Astrocyte (in vitro differentiated cells and primary cell): Measurements from ENCODE around the gene PYGO2. TPM values are rescaled to one million over a fixed set of nuclear protein-coding genes. Genes with fewer than 3 reads are reported as not detected.

Source experiments
- DNase-seq: peaks from one replicate; pipeline ENCODE4 v3.0.0-alpha.2; 2010; ENCODE audit warnings: low read depth
- FAIRE-seq: peaks from 2 replicates; lab custom pipeline; 2011; peaks lifted over from hg19 to GRCh38; lab: Jason Lieb, UNC
- H2AFZ ChIP-seq: 2 replicates; pipeline ENCODE4 v1.6.0; 2012; ENCODE audit warnings: low read depth, low read length, inconsistent platforms
- H3K27ac ChIP-seq: 2 replicates; pipeline ENCODE4 v1.5.1; 2011; ENCODE audit warnings: low read depth, low read length, inconsistent platforms
- H3K27me3 ChIP-seq: 2 replicates; pipeline ENCODE4 v1.6.0; 2011; ENCODE audit warnings: low read length, inconsistent platforms; ENCODE audit not compliant: insufficient read depth
- H3K36me3 ChIP-seq: 2 replicates; pipeline ENCODE4 v1.5.1; 2011; ENCODE audit warnings: low read length, inconsistent platforms; ENCODE audit not compliant: insufficient read depth
- H3K4me1 ChIP-seq: 2 replicates; pipeline ENCODE4 v1.5.1; 2011; ENCODE audit warnings: low read length, inconsistent platforms; ENCODE audit not compliant: insufficient read depth
- H3K4me2 ChIP-seq: 2 replicates; pipeline ENCODE4 v1.6.0; 2012; ENCODE audit warnings: low read length, inconsistent platforms
- H3K4me3 ChIP-seq: 2 replicates; pipeline ENCODE4 v1.5.1; 2011; ENCODE audit warnings: low read depth, mild to moderate bottlenecking, low read length, inconsistent platforms; ENCODE audit not compliant: insufficient read depth
- H3K79me2 ChIP-seq: 2 replicates; pipeline ENCODE4 v1.6.0; 2012; ENCODE audit warnings: mild to moderate bottlenecking, low read length, inconsistent platforms; ENCODE audit not compliant: insufficient read depth
- H3K9ac ChIP-seq: 2 replicates; pipeline ENCODE4 v1.6.0; 2012; ENCODE audit warnings: mild to moderate bottlenecking, low read length, inconsistent platforms
- H3K9me3 ChIP-seq: 2 replicates; pipeline ENCODE4 v1.5.1; 2012; ENCODE audit warnings: low read depth, mild to moderate bottlenecking, low read length, inconsistent platforms; ENCODE audit not compliant: insufficient read depth
- H4K20me1 ChIP-seq: 2 replicates; pipeline ENCODE4 v1.6.0; 2012; ENCODE audit warnings: low read length, inconsistent platforms; ENCODE audit not compliant: insufficient read depth
- H3K27ac Mint-ChIP-seq: one replicate; pipeline ENCODE4 v1.8.0; 2021; ENCODE audit warnings: mild to moderate bottlenecking, mixed read lengths; ENCODE audit not compliant: unreplicated experiment
- H3K27me3 Mint-ChIP-seq: one replicate; pipeline ENCODE4 v1.8.0; 2021; ENCODE audit warnings: low read depth, mixed read lengths; ENCODE audit not compliant: unreplicated experiment
- H3K36me3 Mint-ChIP-seq: one replicate; pipeline ENCODE4 v1.8.0; 2021; ENCODE audit warnings: low read depth, mixed read lengths; ENCODE audit not compliant: unreplicated experiment
- H3K4me1 Mint-ChIP-seq: one replicate; pipeline ENCODE4 v1.8.0; 2021; ENCODE audit warnings: low read depth, mixed read lengths; ENCODE audit not compliant: unreplicated experiment
- H3K4me3 Mint-ChIP-seq: one replicate; pipeline ENCODE4 v1.8.0; 2021; ENCODE audit warnings: mild to moderate bottlenecking, moderate library complexity, mixed read lengths; ENCODE audit not compliant: unreplicated experiment
- H3K9me3 Mint-ChIP-seq: one replicate; pipeline ENCODE4 v1.8.0; 2021; ENCODE audit warnings: mild to moderate bottlenecking, mixed read lengths; ENCODE audit not compliant: unreplicated experiment
- CTCF ChIP-seq: IDR thresholded peaks from 2 replicates; pipeline ENCODE4 v1.5.1; 2011; ENCODE audit warnings: low read depth, mild to moderate bottlenecking, inconsistent platforms, low read length, moderate library complexity; ENCODE audit not compliant: insufficient read depth
- EZH2 ChIP-seq: IDR thresholded peaks from 2 replicates; pipeline ENCODE4 v1.6.1; 2012; ENCODE audit warnings: mild to moderate bottlenecking, low read length, inconsistent platforms; ENCODE audit not compliant: insufficient read depth
- total RNA-seq: library from RNA; stranded (reverse); gene quantifications from 2 replicates; pipeline ENCODE4 v1.2.1, GENCODE V29; 2021

Gene PYGO2
- total RNA-seq, 1 donor from 2014 or later, result 21.8 TPM

- no peak within 1 kb of the TSS for H3K4me3 ChIP-seq
- H3K27me3 Mint-ChIP-seq, result no peaks in the 10 kb centered on the region
- peaks cover 8% of the 10 kb centered on the region for H3K36me3 ChIP-seq
- no peak for DNase-seq
- peak within 1 kb of the TSS; percentile 84 for H3K27ac Mint-ChIP-seq
- H3K9me3 ChIP-seq, result no peaks in the 10 kb centered on the region
- H3K9ac ChIP-seq, result peak within 1 kb of the TSS; percentile 8
- no peaks in the 10 kb centered on the region for H3K27me3 ChIP-seq
- peaks cover 14% of the 10 kb centered on the region for H3K79me2 ChIP-seq
- peaks cover 22% of the 10 kb centered on the region for H3K4me1 Mint-ChIP-seq
- peaks cover 7% of the 10 kb centered on the region for H3K4me1 ChIP-seq
- no peak for FAIRE-seq
- no peak within 1 kb of the TSS for H3K4me3 Mint-ChIP-seq
- H3K27ac ChIP-seq, result no peak within 1 kb of the TSS
- H3K36me3 Mint-ChIP-seq, result peaks cover 8% of the 10 kb centered on the region
- no peak within 1 kb of the TSS for H3K4me2 ChIP-seq
- no peak for TF ChIP-seq EZH2
- no peak for TF ChIP-seq CTCF
- H4K20me1 ChIP-seq, result peaks cover 17% of the 10 kb centered on the region
- no peaks in the 10 kb centered on the region for H3K9me3 Mint-ChIP-seq
- no peak within 1 kb of the TSS for H2AFZ ChIP-seq
Measured at GRCh38 chr1:154993572-154994268, 32.1 kb upstream of the PYGO2 start, which contains the start of gene LENEP. Gene LENEP (plus strand): TSS chr1:154993586. CDS start chr1:154993608, 22 bp downstream.

- Histone ChIP-seq H3K9ac (peak overlapping the region; percentile 8), H3K4me1 (peaks cover 7% of the 10 kb centered on the region), H3K79me2 (peaks cover 22% of the 10 kb centered on the region), H3K4me2 (no peak overlapping the region), H3K27ac (no peak overlapping the region), H3K36me3 (peaks cover 14% of the 10 kb centered on the region), H3K27me3 (no peaks in the 10 kb centered on the region), H3K9me3 (no peaks in the 10 kb centered on the region), H4K20me1 (peaks cover 25% of the 10 kb centered on the region), H2AFZ (no peak overlapping the region), H3K4me3 (no peak overlapping the region)
- Mint-ChIP-seq H3K36me3 (peaks cover 9% of the 10 kb centered on the region), H3K27me3 (no peaks in the 10 kb centered on the region), H3K4me1 (peaks cover 22% of the 10 kb centered on the region), H3K9me3 (no peaks in the 10 kb centered on the region), H3K4me3 (no peak overlapping the region), H3K27ac (peak overlapping the region; percentile 84)
- no peak for TF ChIP-seq EZH2
- TF ChIP-seq CTCF, result no peak
- FAIRE-seq (no peak), DNase-seq (peak; percentile 52)
Measured at GRCh38 chr1:154992721-154993571, 31.4 kb upstream of the PYGO2 start.
